Measurements from ENCODE around the gene RIPOR2.

DNA sequence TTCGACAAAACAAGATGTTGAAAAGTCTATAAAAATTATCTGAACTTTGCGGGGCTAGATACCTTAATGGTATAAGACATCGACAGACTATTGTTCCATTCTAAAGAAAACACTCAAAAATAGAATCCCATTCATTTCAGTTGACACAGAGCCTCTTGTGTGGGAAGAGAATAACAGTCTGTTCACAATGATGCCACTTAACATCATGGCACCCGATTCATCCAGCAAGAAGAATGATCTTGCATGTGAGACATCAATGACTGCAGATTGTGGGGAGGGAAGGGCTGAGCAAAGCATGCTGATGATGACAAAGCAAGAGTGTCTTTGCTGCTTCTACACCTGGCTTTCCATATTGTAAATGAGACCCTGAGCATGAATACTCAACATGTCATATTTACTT is 87.3 kb downstream of the RIPOR2 start:
- TF ChIP-seq EZH2 (IDR thresholded peaks at IDR 0.05; ENCODE audit: borderline replicate concordance, low read depth, low read length, severe bottlenecking) (no peak), POLR2AphosphoS5 (IDR thresholded peaks at IDR 0.05; ENCODE audit: insufficient read depth, low read depth, low read length) (no peak), JUN (IDR thresholded peaks at IDR 0.05; ENCODE audit: borderline replicate concordance, insufficient read depth, insufficient read length, low read depth) (no peak), POLR2A (IDR thresholded peaks at IDR 0.05; ENCODE audit: low read depth, low read length) (no peak), GATA2 (IDR thresholded peaks at IDR 0.05; ENCODE audit: insufficient read depth, insufficient read length, low read depth, low read length) (no peak), FOS (IDR thresholded peaks at IDR 0.05; ENCODE audit: borderline replicate concordance, insufficient read depth, low read length) (no peak)
- TF ChIP-seq, protein P1, sequence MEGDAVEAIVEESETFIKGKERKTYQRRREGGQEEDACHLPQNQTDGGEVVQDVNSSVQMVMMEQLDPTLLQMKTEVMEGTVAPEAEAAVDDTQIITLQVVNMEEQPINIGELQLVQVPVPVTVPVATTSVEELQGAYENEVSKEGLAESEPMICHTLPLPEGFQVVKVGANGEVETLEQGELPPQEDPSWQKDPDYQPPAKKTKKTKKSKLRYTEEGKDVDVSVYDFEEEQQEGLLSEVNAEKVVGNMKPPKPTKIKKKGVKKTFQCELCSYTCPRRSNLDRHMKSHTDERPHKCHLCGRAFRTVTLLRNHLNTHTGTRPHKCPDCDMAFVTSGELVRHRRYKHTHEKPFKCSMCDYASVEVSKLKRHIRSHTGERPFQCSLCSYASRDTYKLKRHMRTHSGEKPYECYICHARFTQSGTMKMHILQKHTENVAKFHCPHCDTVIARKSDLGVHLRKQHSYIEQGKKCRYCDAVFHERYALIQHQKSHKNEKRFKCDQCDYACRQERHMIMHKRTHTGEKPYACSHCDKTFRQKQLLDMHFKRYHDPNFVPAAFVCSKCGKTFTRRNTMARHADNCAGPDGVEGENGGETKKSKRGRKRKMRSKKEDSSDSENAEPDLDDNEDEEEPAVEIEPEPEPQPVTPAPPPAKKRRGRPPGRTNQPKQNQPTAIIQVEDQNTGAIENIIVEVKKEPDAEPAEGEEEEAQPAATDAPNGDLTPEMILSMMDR (IDR thresholded peaks at IDR 0.05; ENCODE audit: extremely low read depth in 1 of 2, insufficient read depth in 1 of 2, low read depth in 1 of 2, low read length in 2 of 2) = no peak
- TF ChIP-seq, protein P2, sequence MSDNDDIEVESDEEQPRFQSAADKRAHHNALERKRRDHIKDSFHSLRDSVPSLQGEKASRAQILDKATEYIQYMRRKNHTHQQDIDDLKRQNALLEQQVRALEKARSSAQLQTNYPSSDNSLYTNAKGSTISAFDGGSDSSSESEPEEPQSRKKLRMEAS (IDR thresholded peaks at IDR 0.05; ENCODE audit: insufficient read depth, insufficient read length) = no peak

All from endothelial cell of umbilical vein (primary cell).